H7 (cell line): ENCODE measurements around the gene SLC35B2. TPM values are rescaled to one million over a fixed set of nuclear protein-coding genes. Genes with fewer than 3 reads are reported as not detected.
"Not testable (repeated sequence)": the region's sequence is repeated elsewhere in the genome, so short reads cannot be mapped to it uniquely, and the experiment has no call there.

Experiments used
- DNase-seq: peaks from one replicate; pipeline ENCODE4 v3.0.0; 2012
- H3K27me3 ChIP-seq: 2 replicates; pipeline ENCODE4 v1.6.0; 2011; ENCODE audit warnings: mild to moderate bottlenecking, low read length; ENCODE audit not compliant: control insufficient read depth, insufficient read depth
- H3K36me3 ChIP-seq: replicated peaks from 2 replicates; pipeline ENCODE4 v1.5.1; 2011; ENCODE audit warnings: low read length; ENCODE audit not compliant: control insufficient read depth, insufficient read depth
- H3K4me3 ChIP-seq: 2 replicates; pipeline ENCODE4 v1.5.1; 2011; ENCODE audit warnings: low read depth, mild to moderate bottlenecking, control low read depth, low read length, moderate library complexity; ENCODE audit not compliant: insufficient read depth
- total RNA-seq: library from RNA; depleted of rRNA; stranded (reverse); fragments of >200 nt; shearing (Covaris generic); gene quantifications from 2 replicates; pipeline ENCODE4 v1.2.3, GENCODE V29; 2014

SLC35B2 gene
- total RNA-seq, 1 experiment from 2014 or later = 28.7 TPM

DNA sequence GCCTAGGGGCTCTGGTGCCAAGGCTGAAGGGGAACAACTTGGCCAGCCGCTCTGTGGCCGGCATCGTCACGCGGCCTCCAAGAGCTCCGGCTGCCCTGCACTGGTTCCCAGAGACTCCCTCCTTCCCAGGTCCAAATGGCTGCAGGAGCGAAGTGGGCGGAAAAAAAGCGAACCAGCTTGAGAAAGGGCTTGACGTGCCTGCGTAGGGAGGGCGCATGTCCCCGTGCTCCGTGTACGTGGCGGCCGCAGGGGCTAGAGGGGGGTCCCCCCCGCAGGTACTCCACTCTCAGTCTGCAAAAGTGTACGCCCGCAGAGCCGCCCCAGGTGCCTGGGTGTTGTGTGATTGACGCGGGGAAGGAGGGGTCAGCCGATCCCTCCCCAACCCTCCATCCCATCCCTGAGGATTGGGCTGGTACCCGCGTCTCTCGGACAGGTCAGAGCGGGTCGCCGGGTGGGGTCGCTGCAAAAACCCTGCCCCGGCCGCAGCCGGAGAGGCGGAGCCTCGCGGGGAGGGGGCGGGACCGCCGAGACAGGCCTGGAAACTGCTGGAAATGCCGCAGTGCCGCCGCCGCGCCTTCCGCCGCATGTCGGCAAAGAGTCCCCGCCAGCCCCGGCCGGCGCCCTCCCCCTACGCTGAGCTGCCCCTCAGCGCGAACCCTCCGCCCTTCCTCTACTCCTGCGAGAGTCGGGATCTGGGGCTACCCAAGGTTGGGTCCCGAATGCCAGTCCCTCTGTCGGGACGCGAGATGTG, 11.2 kb downstream of the SLC35B2 start:
- peak overlapping the region; percentile 96 for H3K4me3 ChIP-seq
- peaks cover 26% of the 10 kb centered on the region for H3K36me3 ChIP-seq
- DNase-seq = peak; percentile 99
- H3K27me3 ChIP-seq = no peaks in the 10 kb centered on the region

DNA sequence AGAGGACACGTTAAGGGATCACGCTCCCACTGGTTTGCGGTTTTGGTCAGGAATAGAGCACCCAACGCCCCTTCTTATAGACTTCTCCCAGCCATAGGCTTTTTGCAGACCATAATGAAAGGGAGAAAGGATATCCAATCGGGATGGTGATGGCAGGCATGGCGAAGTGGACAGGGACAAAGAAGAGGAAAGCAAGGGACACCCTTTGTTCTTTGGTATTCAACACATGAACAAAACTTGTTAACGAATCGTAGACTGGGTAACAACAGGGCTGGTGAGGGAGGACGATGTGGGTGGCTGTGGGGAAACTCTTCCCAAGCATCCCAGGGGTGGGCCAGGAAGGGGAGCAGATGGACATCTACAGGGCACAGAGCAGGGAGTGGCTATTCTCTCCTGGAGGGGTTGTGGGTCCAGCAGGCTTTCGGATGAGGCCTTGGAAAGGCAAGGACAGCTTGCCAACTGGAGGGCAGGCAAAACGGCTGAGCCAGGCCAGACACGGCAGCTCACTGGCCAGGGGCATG, 11.9 kb downstream of the SLC35B2 start:
- H3K36me3 ChIP-seq = peaks cover 20% of the 10 kb centered on the region
- H3K27me3 ChIP-seq = no peaks in the 10 kb centered on the region
- no peak for DNase-seq
- H3K4me3 ChIP-seq = peak overlapping the region; percentile 53

DNA sequence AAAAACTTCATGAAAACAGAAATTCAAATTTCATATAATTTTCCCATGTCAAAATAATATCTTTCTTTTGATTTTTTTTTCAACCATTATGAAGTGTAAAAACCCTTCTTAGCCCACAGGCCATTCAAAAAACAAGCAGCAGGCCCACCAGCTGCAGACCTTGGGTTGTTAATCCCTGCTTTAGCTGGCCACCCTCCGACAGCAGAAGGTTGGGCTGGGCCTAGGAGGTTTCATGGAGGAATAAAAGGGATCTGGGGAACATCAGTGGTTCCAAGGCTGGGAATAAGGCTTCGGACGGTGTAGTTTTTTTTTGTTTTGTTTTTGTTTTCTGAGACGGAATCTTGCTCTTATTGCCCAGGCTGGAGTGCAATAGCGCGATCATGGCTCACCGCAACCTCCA, 14.0 kb downstream of the SLC35B2 start:
- no peak for DNase-seq
- H3K36me3 ChIP-seq = no peaks in the 10 kb centered on the region
- no peak overlapping the region for H3K4me3 ChIP-seq
- H3K27me3 ChIP-seq = no peaks in the 10 kb centered on the region; the same call in 1 of the 2 replicates

DNA sequence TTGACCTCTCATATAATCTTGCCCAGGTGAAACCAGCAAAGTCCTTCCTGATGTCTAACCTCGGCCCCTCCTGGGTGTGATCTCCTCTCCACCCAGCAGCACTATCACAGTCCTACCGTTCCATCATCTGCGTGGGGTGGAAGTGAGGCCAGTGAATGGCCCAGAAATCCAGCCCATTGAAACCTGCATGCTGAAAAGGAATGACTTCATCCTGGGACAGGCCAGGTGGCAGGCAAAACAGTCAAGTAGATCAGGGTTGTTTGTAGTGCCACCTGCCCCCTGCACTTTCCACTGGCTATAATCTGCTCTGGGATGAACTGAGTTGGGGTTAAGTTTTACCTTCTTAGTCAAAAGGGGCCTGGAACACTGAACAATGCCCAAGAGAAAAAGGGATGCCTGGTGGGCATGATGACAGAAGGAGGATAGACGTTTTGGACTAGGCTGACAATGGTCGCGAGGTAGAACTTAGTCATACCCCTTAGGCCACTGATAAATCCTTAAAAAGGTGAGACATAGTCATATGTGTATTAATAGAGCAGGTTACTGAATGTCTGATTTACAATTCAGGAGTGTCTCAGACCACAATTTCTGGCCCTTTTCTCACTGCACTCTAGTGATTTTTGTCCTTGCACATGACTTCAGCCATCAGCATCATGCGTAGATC, 18.5 kb downstream of the SLC35B2 start:
- no peak for DNase-seq
- H3K27me3 ChIP-seq = no peaks in the 10 kb centered on the region; the same call in 1 of the 2 replicates
- no peaks in the 10 kb centered on the region; the same call in 1 of the 2 replicates for H3K36me3 ChIP-seq
- no peak overlapping the region for H3K4me3 ChIP-seq

DNA sequence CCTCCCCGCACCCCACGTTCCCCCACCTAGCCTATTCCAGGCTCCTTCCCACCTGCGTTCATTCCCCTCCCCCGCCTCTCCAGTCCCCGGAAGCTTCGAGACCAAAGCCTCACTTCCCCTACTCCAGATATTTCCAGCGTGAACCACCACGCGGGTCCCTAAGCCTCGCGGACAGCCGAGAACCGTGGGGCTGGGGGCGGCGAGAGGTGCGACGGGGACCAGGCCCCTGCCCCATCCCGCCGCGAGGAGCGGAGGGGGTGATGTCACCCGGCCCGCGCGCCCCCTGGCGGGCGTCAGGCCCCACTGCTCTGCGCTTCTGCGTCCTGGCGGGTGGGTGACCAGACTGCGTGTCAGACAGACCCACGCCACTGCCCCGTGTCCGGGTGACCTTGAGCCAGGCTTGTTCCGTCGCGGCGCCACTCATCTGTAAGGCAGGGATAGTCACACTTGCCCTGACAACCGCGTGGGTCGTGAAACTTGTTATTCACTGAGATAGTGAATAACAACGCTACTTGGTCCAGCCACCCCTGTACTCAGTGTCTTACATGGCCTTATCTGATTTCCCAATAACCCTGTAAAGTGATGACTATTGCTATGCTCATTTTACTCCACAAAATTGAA, 19.4 kb downstream of the SLC35B2 start:
- Histone ChIP-seq H3K4me3 (peak overlapping the region; percentile 56), H3K27me3 (no peaks in the 10 kb centered on the region; the same call in 1 of the 2 replicates), H3K36me3 (peaks cover 7% of the 10 kb centered on the region)
- peak; percentile 96 for DNase-seq

DNA sequence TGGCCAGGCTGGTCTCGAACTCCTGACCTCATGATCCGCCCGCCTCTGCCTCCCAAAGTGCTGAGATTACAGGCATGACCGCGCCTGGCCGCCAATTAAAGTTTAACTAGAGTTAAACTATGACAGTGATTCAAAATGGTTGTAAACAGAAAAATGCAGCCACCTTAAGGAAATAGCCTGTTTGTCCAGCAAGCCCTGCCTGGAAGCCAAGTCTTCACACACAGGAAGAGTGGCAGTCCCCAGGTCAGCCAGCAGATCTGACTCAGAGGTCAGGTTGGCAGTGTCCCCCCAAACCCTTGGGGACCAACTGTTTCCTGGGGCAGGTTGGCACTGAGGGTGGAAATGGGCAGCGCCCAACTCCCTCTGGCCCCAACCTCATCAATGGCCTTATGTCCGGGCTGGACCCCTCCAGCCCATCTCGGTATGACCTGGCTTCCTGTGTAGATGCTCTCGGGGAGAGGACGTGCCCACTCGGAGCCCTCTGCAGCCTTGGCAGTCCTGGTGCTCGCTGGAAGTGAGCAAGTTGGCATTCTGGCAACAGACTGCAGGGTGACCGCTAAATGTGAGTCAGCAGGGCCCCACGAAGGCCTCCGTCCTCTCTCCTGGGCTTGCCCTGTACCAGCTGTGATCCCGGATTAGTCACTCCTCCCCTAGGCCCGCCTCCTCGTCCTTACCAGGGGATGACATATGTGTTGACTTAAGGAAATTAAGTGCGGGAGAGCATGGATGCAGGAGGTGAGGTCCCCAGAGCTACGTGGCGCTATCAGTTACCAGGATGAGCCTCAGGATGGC, 20.1 kb downstream of the SLC35B2 start:
- peak overlapping the region; percentile 56 for H3K4me3 ChIP-seq
- H3K27me3 ChIP-seq = no peaks in the 10 kb centered on the region; the same call in 1 of the 2 replicates
- H3K36me3 ChIP-seq = peaks cover 12% of the 10 kb centered on the region
- DNase-seq = peak; percentile 89

DNA sequence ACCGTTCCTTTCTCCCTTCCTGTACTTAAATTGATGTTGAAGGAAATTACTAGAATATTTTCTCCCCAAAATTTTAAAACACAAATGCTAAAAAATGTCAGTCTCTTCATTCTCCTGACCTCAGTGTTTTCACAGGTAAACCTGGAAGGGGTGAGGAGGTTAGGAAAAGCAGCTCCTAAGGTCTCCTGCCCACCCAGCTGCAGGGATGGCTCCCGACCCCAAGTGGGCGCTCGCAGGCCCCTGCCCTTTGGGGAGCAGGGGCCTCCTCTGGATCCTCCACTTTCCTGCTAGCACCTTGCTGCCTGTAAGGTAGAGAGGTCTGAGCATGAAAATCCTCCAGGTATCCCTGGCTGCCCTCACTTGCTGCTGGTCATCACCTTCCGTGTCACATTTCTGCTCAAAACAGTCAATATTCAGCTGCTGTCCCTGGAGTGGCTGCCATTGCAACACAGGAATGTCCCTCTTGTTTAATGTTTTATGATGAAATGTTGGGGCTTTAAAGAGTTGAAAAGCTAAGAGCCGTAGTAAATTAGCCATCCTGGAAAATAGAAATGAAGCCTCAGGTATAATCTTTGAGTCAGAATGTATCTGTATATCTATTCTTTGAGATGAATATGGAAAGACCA, 21.3 kb downstream of the SLC35B2 start:
- Histone ChIP-seq H3K36me3 (peaks cover 20% of the 10 kb centered on the region), H3K4me3 (no peak overlapping the region), H3K27me3 (no peaks in the 10 kb centered on the region; the same call in 1 of the 2 replicates)
- DNase-seq = no peak

DNA sequence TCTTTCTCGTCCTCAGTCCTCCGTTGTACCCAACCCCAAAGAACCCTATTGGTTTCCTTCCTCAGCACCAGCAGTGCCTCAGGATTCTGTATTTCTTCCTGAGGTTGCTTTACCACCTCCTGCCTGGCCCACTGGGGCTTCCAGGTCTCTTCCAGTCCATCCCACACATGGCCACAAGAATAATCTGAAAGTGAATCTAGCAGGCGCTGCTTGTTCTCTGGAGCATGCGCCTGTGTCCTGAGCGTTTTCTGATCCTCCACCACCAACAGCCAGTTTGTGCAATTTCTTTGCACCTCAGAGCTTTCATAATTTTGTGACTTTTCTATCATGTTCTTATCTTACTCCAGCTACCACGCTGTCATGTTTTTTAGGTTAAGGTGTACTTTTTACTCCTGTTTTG, 22.1 kb downstream of the SLC35B2 start:
- no peak for DNase-seq
- peaks cover 23% of the 10 kb centered on the region for H3K36me3 ChIP-seq
- H3K27me3 ChIP-seq = no peaks in the 10 kb centered on the region; the same call in 1 of the 2 replicates
- no peak overlapping the region for H3K4me3 ChIP-seq

DNA sequence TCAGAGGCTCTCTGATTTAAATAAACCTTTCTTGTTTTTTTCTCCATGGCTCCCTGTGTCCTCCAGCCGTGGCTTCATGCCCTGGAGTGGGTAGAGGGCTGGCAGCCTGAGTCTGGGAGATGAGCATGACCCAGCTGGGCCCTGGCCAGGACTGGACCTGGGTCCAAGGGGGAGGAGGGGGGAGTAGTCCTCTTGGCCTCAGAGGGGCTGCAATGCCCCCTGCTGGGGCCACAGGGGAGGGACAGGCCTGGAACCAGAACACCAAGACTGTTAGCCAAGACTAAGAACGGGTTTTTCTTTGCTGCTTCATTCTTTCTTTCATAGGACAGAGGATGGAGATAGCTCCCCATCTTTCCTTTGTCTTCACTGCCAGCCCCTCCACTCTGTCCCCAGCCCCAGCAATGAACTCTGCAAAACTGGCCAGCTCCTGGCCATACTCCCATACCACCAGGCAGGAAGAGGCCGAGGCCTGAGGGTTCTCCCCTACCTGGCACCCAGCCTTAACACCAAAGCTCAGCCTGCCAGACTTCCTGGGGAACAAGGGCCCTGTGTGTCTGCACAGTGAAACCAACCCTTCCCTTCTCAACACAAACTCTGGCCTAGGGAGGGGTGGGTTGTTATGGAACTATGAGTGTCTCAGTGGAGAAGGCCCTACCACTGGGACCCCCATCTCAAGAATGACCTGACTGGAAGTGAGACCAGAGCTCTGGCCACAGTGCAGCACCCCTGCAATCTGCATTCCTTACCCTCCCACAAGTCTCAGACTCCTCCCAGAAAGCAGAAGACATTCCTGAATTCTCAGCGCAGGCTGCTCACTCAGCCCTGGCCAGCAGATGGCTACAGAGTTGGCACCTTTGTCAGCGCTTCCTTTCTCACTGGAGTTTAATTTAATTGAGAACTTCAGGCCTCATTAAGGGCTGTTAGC, 23.0 kb downstream of the SLC35B2 start:
- Histone ChIP-seq H3K36me3 (peaks cover 31% of the 10 kb centered on the region), H3K4me3 (no peak overlapping the region), H3K27me3 (no peaks in the 10 kb centered on the region; the same call in 1 of the 2 replicates)
- DNase-seq = peak; percentile 88

DNA sequence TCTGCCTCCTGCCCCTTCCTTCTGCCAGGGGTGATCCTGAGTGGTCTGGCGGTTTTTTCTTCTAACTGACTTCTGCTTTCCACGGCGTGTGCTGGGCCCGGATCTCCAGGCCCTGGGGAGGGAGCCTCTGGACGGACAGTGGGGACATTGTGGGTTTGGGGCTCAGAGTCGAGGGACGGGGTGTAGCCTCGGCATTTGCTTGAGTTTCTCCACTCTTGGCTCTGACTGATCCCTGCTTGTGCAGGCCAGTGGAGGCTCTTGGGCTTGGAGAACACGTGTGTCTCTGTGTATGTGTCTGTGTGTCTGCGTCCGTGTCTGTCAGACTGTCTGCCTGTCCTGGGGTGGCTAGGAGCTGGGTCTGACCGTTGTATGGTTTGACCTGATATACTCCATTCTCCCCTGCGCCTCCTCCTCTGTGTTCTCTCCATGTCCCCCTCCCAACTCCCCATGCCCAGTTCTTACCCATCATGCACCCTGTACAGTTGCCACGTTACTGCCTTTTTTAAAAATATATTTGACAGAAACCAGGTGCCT, 23.7 kb downstream of the SLC35B2 start:
- Histone ChIP-seq H3K4me3 (no peak overlapping the region), H3K27me3 (no peaks in the 10 kb centered on the region), H3K36me3 (peaks cover 34% of the 10 kb centered on the region)
- peak; percentile 23 for DNase-seq

DNA sequence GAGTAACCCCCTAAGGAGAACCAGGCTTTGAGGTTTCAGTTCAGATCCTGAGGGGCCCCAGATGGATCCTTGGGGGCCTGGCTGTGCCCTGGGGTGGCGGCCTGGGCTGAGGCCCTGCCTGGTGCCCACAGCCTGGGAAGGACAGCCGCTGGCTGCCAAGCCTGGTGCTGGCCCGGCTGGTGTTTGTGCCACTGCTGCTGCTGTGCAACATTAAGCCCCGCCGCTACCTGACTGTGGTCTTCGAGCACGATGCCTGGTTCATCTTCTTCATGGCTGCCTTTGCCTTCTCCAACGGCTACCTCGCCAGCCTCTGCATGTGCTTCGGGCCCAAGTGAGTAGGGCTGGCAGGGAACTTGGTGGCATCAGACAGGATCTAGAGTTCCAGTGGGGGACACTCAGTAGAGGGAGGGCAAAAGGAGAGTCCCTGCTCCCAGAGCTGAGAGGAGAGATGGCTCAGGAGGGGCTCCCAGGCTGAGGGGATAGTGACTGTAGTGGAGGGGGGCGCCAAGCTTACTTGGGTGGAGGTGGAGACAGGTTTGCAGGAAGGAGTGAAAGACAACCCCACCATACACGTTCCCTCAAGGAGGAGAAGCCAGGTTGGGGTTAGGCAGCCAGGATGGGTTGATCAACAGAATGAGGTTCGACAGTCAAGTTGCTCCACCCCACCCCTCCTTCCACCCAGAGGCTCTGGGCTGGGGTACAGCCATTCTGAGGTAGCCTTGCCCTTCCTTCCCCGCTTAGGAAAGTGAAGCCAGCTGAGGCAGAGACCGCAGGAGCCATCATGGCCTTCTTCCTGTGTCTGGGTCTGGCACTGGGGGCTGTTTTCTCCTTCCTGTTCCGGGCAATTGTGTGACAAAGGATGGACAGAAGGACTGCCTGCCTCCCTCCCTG, 24.4 kb downstream of the SLC35B2 start:
- H3K36me3 ChIP-seq = peaks cover 36% of the 10 kb centered on the region
- no peaks in the 10 kb centered on the region for H3K27me3 ChIP-seq
- no peak overlapping the region for H3K4me3 ChIP-seq
- DNase-seq = peak; percentile 36

DNA sequence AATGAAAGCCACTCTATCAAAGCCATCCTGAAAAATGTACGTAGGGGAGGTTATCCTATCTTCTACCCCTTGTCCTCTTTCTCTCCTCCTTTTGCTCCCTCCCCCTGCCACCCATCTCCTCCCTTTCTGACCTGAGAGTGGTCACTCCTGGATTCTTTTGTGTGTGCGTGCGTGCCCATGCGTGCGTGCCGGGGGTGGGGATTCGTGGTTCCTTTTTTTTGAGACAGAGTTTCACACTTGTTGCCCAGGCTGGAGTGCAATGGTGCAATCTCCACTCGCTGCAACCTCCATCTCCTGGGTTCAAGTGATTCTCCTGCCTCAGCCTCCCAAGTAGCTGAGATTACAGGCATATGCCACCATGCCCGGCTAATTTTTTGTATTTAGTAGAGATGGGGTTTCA, 25.9 kb downstream of the SLC35B2 start:
- DNase-seq = peak; percentile 8
- peaks cover 36% of the 10 kb centered on the region for H3K36me3 ChIP-seq
- not testable (repeated sequence) for H3K27me3 ChIP-seq, H3K4me3 ChIP-seq
